H9 (cell line): ENCODE data around the gene ZMAT5. TPM values are rescaled to one million over a fixed set of nuclear protein-coding genes. Genes with fewer than 3 reads are reported as not detected.

Source experiments
- DNase-seq: peaks from one replicate; pipeline ENCODE4 v3.0.0-alpha.2; 2017
- H2AFZ ChIP-seq: one replicate; pipeline ENCODE4 v1.6.1; 2013; ENCODE audit warnings: mild to moderate bottlenecking, low read length, control low read depth, moderate library complexity
- H2AK5ac ChIP-seq: 2 replicates; pipeline ENCODE4 v1.6.1; 2013; ENCODE audit warnings: low read length, control low read depth, mixed read lengths; ENCODE audit not compliant: insufficient read length
- H2BK120ac ChIP-seq: one replicate; pipeline ENCODE4 v1.6.1; 2013; ENCODE audit warnings: low read depth, mild to moderate bottlenecking, low read length, control low read depth, inconsistent platforms; ENCODE audit not compliant: poor library complexity, severe bottlenecking
- H2BK12ac ChIP-seq: 2 replicates; pipeline ENCODE4 v1.6.1; 2013; ENCODE audit warnings: low read length, control low read depth, mixed read lengths, low read depth; ENCODE audit not compliant: insufficient read length
- H2BK15ac ChIP-seq: 2 replicates; pipeline ENCODE4 v1.6.1; 2013; ENCODE audit warnings: low read depth, low read length, control low read depth
- H2BK20ac ChIP-seq: one replicate; pipeline ENCODE4 v1.6.1; 2013; ENCODE audit warnings: low read depth, mild to moderate bottlenecking, low read length, control low read depth, inconsistent platforms; ENCODE audit not compliant: poor library complexity, severe bottlenecking
- H2BK5ac ChIP-seq: 2 replicates; pipeline ENCODE4 v1.6.1; 2013; ENCODE audit warnings: low read length, control low read depth, mixed read lengths; ENCODE audit not compliant: insufficient read length
- H3K14ac ChIP-seq: 2 replicates; pipeline ENCODE4 v1.6.1; 2013; ENCODE audit warnings: low read length, control low read depth; ENCODE audit not compliant: insufficient read depth
- H3K18ac ChIP-seq: 2 replicates; pipeline ENCODE4 v1.6.1; 2013; ENCODE audit warnings: low read depth, mild to moderate bottlenecking, mixed read lengths, low read length, control low read depth; ENCODE audit not compliant: insufficient read length
- H3K23ac ChIP-seq: 2 replicates; pipeline ENCODE4 v1.6.1; 2013; ENCODE audit warnings: low read length, control low read depth, mixed read lengths, low read depth; ENCODE audit not compliant: insufficient read length
- H3K23me2 ChIP-seq: 2 replicates; pipeline ENCODE4 v1.6.1; 2013; ENCODE audit warnings: low read depth, mild to moderate bottlenecking, mixed read lengths, low read length, control low read depth; ENCODE audit not compliant: insufficient read length, poor library complexity, severe bottlenecking
- H3K27ac ChIP-seq: 2 replicates; pipeline ENCODE4 v1.5.1; 2013; ENCODE audit warnings: low read length, control low read depth, mixed read lengths, low read depth; ENCODE audit not compliant: insufficient read length
- H3K27me3 ChIP-seq: 2 replicates; pipeline ENCODE4 v1.6.1; 2013; ENCODE audit warnings: low read length, control low read depth, inconsistent platforms; ENCODE audit not compliant: insufficient read depth
- H3K4ac ChIP-seq: 2 replicates; pipeline ENCODE4 v1.6.1; 2013; ENCODE audit warnings: low read depth, mild to moderate bottlenecking, control low read depth, inconsistent platforms, low read length, moderate library complexity
- H3K4me1 ChIP-seq: 2 replicates; pipeline ENCODE4 v1.6.1; 2013; ENCODE audit warnings: low read length, control low read depth, inconsistent platforms; ENCODE audit not compliant: insufficient read depth
- H3K4me2 ChIP-seq: 2 replicates; pipeline ENCODE4 v1.6.1; 2013; ENCODE audit warnings: low read length, control low read depth, mixed read lengths; ENCODE audit not compliant: insufficient read length, insufficient read depth
- H3K56ac ChIP-seq: 2 replicates; pipeline ENCODE4 v1.6.1; 2013; ENCODE audit warnings: low read depth, mild to moderate bottlenecking, mixed read lengths, low read length, control low read depth; ENCODE audit not compliant: insufficient read length
- H3K79me1 ChIP-seq: 2 replicates; pipeline ENCODE4 v1.6.1; 2013; ENCODE audit warnings: low read depth, mild to moderate bottlenecking, moderate library complexity, low read length, control low read depth, inconsistent platforms; ENCODE audit not compliant: insufficient read depth, poor library complexity, severe bottlenecking
- H3K79me2 ChIP-seq: 2 replicates; pipeline ENCODE4 v1.6.1; 2013; ENCODE audit warnings: low read length, control low read depth, inconsistent platforms; ENCODE audit not compliant: insufficient read depth
- H3K9ac ChIP-seq: 2 replicates; pipeline ENCODE4 v1.6.1; 2013; ENCODE audit warnings: low read length, control low read depth, mixed read lengths; ENCODE audit not compliant: insufficient read length; ENCODE audit errors: extremely low read depth
- H3K9me3 ChIP-seq: one replicate; pipeline ENCODE4 v1.6.1; 2013; ENCODE audit warnings: low read depth, low read length, inconsistent platforms; ENCODE audit not compliant: control insufficient read depth
- H3T11ph ChIP-seq: one replicate; pipeline ENCODE4 v1.6.1; 2013; ENCODE audit warnings: mild to moderate bottlenecking, low read length, control low read depth, inconsistent platforms
- H4K20me1 ChIP-seq: one replicate; pipeline ENCODE4 v1.6.1; 2013; ENCODE audit not compliant: control insufficient read depth, insufficient read length, insufficient read depth
- H4K5ac ChIP-seq: 2 replicates; pipeline ENCODE4 v1.6.1; 2013; ENCODE audit warnings: low read depth, mild to moderate bottlenecking, mixed read lengths, low read length, control low read depth; ENCODE audit not compliant: insufficient read length
- H4K8ac ChIP-seq: replicated peaks from 2 replicates; pipeline ENCODE4 v1.6.1; 2013; ENCODE audit warnings: low read length, control low read depth, mixed read lengths, low read depth; ENCODE audit not compliant: insufficient read length
- H4K91ac ChIP-seq: 2 replicates; pipeline ENCODE4 v1.6.1; 2013; ENCODE audit warnings: low read depth, mild to moderate bottlenecking, moderate library complexity, mixed read lengths, low read length, control low read depth; ENCODE audit not compliant: insufficient read length
- H3K27ac Mint-ChIP-seq, 3 experiments: 2 replicates in 2 of 3; 3 replicates in 1 of 3; pipeline ENCODE4 v1.8.0; 2020 to 2021; ENCODE audit warnings: mixed read lengths in 3 of 3, mild to moderate bottlenecking in 1 of 3, moderate library complexity in 1 of 3
- H3K27me3 Mint-ChIP-seq: 2 replicates; pipeline ENCODE4 v1.8.0; 2021; ENCODE audit warnings: low read depth, mild to moderate bottlenecking, moderate library complexity, mixed read lengths
- H3K36me3 Mint-ChIP-seq, 3 experiments: 2 replicates in 2 of 3; 3 replicates in 1 of 3; pipeline ENCODE4 v1.8.0; 2020 to 2021; ENCODE audit warnings: low read depth in 3 of 3, mixed read lengths in 3 of 3; ENCODE audit not compliant: insufficient read depth in 1 of 3
- H3K4me1 Mint-ChIP-seq, 2 experiments: 2 replicates each; pipeline ENCODE4 v1.8.0; 2020; ENCODE audit warnings: mixed read lengths in 2 of 2
- H3K4me3 Mint-ChIP-seq, 2 experiments: 2 replicates in 1 of 2; 3 replicates in 1 of 2; pipeline ENCODE4 v1.8.0; 2020 to 2021; ENCODE audit warnings: mild to moderate bottlenecking in 2 of 2, mixed read lengths in 2 of 2, moderate library complexity in 1 of 2
- H3K9me3 Mint-ChIP-seq, 2 experiments: 2 replicates in 1 of 2; 3 replicates in 1 of 2; pipeline ENCODE4 v1.8.0; 2020; ENCODE audit warnings: mild to moderate bottlenecking in 2 of 2, mixed read lengths in 2 of 2, moderate library complexity in 1 of 2
- WGBS: extraction: QIAGEN DNeasy Blood & Tissue Kit; methylation state at CpG from one replicate; pipeline ENCODE4 v1.1.7; 2013; ENCODE audit warnings: missing lambda C conversion rate, low lambda C conversion rate, mixed read lengths; ENCODE audit not compliant: insufficient read length; ENCODE audit errors: extremely low coverage; 5-methylcytosine and 5-hydroxymethylcytosine counted together
- total RNA-seq: library from RNA; stranded (reverse); gene quantifications from 2 replicates; pipeline ENCODE4 v1.2.1, GENCODE V29; 2021
- TF ChIP-seq, protein P1 (sequence below): fragments of 200-600 bp; sonication (generic); conservative IDR thresholded peaks from 3 replicates; pipeline ENCODE4 v1.8.0; 2021; ENCODE audit warnings: antibody characterized with exemption, mild to moderate bottlenecking

Gene ZMAT5
- total RNA-seq, 1 experiment from 2014 or later = 13.9 TPM

DNA sequence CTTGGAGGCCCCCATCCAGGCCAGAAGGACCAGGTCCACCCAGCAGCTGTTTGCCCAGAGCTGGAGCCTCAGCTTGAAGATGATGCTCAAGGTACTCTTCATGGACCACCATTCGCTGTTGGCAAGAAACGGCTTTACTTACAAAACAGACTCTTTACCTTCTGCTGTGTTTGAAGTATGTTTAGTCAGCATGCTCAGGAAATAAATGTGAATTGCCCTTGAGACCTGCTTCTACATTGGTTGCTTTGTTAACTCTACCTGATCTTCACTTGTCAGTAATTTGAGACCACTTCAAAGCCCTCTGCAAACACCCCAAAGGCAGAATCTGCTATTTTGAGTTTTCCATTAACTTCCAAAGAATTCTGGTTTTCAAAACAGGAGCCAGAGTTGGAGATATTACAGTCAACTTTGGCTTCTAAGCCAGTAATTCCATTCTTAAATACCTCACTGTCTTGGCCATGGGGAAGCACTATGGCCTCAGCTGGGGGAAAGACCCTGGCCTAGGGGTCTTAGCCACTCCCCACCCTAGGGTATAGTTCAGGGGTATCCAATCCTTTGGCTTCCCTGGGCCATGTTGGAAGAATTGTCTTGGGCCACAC, 3.0 kb upstream of the ZMAT5 start:
- Histone ChIP-seq H3K4ac (no peak overlapping the region), H2BK5ac (no peak overlapping the region), H3K27ac (no peak overlapping the region), H4K91ac (no peak overlapping the region), H3K9ac (no peak overlapping the region), H4K5ac (no peak overlapping the region), H3K56ac (no peak overlapping the region), H2BK12ac (no peak overlapping the region), H3K27me3 (no peaks in the 10 kb centered on the region), H3K79me1 (no peaks in the 10 kb centered on the region), H2BK20ac (no peak overlapping the region), H2BK15ac (no peak overlapping the region), H3K23ac (no peak overlapping the region), H3K4me1 (peaks cover 2% of the 10 kb centered on the region; the same call in 1 of the 2 replicates), H3K79me2 (peaks cover 7% of the 10 kb centered on the region; the same call in 1 of the 2 replicates), H4K20me1 (no peaks in the 10 kb centered on the region), H2AFZ (no peak overlapping the region), H2BK120ac (no peak overlapping the region), H3K23me2 (peaks cover 13% of the 10 kb centered on the region), H4K8ac (no peak overlapping the region), H3K18ac (no peak overlapping the region), H3K14ac (no peak overlapping the region), H3T11ph (no peak overlapping the region), H2AK5ac (no peak overlapping the region), H3K4me2 (no peak overlapping the region), H3K9me3 (no peaks in the 10 kb centered on the region)
- peaks cover 15 to 17% of the 10 kb centered on the region in 2 experiments for H3K4me1 Mint-ChIP-seq
- H3K9me3 Mint-ChIP-seq = no peaks in the 10 kb centered on the region
- no peak overlapping the region for H3K27ac Mint-ChIP-seq
- no peak for DNase-seq
- TF ChIP-seq, protein P1, sequence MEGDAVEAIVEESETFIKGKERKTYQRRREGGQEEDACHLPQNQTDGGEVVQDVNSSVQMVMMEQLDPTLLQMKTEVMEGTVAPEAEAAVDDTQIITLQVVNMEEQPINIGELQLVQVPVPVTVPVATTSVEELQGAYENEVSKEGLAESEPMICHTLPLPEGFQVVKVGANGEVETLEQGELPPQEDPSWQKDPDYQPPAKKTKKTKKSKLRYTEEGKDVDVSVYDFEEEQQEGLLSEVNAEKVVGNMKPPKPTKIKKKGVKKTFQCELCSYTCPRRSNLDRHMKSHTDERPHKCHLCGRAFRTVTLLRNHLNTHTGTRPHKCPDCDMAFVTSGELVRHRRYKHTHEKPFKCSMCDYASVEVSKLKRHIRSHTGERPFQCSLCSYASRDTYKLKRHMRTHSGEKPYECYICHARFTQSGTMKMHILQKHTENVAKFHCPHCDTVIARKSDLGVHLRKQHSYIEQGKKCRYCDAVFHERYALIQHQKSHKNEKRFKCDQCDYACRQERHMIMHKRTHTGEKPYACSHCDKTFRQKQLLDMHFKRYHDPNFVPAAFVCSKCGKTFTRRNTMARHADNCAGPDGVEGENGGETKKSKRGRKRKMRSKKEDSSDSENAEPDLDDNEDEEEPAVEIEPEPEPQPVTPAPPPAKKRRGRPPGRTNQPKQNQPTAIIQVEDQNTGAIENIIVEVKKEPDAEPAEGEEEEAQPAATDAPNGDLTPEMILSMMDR = no peak
- no CpG with 5 or more reads among the region's 2 CpGs for WGBS
- peaks cover 12 to 29% (median 24%) of the 10 kb centered on the region in 3 experiments; a peak in 6 of 7 replicates for H3K36me3 Mint-ChIP-seq
- no peak overlapping the region; a peak in 1 of 5 replicates for H3K4me3 Mint-ChIP-seq
- H3K27me3 Mint-ChIP-seq = peaks cover 5% of the 10 kb centered on the region; the same call in 1 of the 2 replicates
